ENCODE results near the gene ISX.

ISX gene

DNA sequence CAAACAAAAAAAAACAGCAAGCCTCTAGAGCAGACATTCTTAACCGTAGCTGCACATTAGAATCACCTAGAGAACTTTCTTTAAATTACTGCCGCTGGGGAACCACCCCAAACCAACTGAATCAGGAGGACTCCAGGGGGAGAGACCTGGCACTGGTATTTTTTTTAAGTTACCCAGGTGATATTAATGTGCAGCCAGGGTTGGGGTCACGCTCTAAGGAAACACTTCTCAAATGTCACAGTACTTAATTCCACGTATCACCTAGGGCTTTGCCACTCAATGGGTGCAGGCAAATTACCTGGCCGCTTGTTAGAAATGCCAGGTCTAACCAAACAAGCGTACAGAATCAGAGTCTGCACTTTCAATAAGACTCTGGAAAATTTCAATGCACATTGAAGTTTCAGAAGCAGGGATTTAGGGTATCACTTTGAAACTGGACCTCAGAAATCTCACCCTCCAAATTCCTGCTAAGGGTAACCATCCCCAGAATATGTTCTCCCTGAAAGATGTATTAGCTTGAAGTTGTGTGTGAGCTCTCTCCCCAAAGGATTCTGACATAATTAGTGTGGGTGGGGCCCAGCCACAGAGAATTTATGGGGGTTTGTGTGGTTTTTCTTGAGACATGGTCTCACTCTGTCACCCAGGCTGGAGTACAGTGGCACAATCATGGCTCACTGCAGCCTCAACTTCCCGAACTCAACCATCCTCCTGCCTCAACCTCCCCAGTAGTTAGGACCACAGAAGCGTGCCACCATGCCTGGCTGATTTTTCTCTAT lies 12.7 kb upstream of the ISX start:
- no peak for DNase-seq (ENCODE audit: low spot score)

DNA sequence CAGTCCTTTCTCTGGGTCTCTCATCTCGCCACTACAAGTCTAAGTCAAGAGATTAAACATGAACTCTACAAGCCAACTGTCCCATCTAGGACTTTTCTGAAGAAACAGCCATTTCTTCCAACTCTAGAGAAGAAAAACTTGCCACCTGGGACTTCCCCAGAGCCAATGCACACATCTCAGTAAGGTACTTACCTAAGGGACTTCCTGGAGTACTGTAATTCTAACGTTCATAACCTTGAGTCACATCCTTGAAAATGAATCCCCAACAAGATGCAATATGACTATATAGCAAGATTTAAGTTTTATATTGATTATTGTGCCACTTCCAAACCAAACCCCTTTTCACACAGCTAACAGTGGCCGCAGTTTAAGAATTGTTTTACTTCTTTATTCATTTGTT lies 11.9 kb upstream of the ISX start:
- DNase-seq (ENCODE audit: low spot score): no peak

DNA sequence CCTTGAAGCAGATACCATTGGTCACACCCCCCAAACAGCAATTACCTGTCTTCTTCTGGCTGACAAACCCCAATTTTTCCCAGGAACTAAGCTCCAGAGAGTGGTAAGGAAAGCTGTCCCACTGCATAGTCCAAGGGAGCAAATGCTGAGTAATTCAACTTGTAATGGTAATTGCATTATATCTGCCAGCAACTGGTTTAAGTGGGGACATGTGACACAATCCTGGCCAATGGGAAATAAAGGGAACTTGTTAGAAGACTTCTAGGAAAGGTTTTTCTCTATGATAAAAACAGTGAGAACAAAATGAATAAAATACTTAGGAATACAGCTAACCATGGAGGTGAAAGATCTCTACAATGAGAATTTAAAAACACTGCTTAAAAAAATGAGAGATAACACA lies 9.5 kb upstream of the ISX start:
- DNase-seq (ENCODE audit: low spot score): no peak

DNA sequence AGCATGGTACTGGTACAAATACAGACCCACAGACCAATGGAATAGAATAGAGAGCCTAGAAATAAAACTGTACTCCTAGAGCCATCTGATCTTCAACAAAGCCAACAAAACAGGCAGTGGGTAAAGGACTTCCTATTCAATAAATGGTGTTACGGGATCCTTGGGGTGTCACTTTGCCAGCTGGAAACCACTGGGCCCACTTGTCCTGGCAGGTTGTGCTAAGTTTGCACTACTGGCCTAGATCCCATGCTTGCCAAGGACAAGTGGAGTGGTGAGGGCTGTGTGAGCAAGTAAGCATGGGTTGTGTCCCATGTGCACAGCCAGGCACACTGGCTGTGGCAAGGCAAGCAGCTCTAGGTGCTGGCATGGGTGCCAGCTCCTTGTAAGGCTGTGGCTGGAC lies 8.8 kb upstream of the ISX start:
- DNase-seq (ENCODE audit: low spot score): no peak

DNA sequence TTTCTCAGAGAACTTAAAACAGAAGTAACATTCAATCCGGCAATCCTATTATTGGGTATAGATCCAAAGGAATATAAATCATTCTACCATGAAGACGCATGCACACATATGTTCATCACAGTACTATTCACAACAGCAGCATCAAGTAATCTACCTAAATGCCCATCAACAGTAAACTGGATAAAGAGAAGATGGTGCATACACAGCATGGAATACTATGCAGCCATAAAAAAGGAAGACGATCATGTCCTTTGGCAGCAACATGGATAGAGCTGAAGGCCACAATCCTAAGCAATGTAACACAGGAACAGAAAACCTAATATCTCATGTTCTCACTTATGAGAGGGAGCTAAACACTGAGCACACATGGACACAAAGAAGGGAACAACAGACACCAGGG lies 6.3 kb upstream of the ISX start:
- DNase-seq (ENCODE audit: low spot score): no peak

DNA sequence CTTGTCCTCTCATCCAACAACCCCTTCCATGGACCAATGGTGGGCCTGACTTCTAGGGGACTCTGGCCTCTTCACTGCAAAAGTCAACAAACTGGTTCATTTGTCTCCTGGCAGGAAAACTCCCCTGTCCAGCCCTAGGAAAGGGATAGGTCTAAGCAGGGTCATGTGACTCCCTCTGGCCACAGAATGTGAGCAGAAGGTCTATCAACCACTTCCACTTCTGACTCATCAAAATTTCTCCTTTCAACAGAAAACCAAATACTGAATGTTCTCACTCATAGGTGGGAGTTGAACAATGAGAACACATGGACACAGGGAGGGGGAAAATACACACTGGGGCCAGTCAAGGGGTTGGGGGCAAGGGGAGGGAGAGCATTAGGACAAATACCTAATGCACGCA lies 1.3 kb upstream of the ISX start:
- DNase-seq (ENCODE audit: low spot score): no peak

DNA sequence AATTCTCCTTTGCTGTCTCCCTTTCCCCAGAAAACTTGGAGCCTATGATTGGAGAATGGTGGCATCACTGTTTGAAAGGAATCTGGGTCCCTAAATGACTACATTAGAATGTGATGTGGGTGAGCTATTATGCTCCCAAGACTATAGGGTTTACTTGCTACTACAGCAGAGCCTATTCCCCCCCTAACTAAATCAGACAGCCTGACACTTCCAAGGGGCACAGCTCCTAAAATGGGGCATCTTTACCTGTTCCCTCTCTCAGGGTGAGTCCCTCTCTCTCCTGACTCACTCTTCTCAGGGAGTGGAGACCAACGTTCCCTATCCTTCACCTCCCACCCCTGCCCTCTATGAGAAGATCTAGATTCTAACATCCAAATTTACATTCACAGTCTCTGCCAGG lies 775 bp upstream of the ISX start:
- DNase-seq (ENCODE audit: low spot score): no peak

DNA sequence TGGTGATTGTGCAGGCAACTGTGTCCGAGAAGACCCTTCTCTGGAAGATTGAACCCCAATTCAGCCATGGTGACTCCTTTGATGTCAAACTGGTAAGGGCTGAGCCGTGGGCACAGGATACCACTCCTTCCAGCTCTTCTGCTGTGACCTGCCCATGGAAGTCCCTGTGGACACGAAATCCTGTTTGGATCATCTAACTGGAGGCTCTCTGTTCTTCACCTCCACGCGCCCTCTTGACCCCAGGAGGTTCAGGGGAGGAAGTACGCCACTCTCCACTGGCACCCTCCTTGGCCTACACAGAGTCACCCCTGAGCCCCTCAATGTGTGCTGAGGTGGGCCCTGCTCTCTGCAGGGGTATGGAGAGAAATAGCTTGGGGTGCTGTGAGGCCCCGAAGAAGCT lies 810 bp downstream of the ISX start:
- no peak for DNase-seq (ENCODE audit: low spot score)

DNA sequence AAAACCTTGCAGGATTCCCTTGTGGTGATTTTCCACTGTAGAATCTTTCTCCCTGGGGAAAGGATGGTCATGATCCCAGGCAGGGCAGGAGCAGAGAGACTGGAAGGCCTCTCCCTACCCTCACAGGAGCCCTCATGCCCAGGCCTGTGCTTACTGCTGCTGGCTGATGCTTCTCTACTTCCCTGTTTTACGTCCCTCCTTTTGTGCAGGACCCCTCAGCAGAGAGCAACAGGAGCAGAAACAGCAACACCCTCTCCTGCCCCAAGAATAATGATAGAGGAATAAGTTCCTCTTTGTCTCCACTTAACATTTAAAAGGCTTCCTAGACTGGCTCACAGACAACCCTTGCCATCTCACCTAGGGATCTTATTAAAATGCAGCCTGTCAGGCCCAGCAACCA lies 3.6 kb downstream of the ISX start:
- no peak for DNase-seq (ENCODE audit: low spot score)

DNA sequence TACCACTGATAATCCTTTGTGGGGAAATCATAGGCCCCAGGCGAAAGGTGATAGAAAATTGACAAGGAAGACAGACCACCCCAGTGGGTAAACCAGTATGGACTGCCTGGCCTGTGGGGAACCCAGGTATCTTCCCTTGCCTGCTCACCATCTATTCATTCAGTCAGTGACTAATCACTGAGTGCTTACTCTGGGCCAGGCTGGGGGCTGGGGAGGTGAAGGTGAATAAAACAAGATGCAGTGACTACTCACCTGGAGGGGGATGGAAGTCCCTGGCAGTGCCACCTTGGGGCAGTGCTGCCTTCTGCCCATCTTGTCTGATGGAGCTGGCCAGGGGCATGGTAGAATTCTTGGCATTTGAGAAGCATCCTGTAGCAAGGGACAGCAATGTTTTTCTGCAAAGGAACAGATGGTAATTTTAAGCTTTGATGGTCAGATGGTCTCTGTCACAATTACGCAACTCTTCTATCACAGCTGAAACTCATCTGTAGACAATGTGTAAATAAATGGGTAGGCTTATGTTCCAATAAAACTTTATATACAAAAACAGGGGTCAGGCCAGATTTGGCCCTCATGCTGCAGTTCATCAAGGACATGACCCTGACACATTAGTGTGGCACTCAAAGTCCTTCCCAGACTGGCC lies 4.6 kb downstream of the ISX start:
- DNase-seq (ENCODE audit: low spot score): no peak

DNA sequence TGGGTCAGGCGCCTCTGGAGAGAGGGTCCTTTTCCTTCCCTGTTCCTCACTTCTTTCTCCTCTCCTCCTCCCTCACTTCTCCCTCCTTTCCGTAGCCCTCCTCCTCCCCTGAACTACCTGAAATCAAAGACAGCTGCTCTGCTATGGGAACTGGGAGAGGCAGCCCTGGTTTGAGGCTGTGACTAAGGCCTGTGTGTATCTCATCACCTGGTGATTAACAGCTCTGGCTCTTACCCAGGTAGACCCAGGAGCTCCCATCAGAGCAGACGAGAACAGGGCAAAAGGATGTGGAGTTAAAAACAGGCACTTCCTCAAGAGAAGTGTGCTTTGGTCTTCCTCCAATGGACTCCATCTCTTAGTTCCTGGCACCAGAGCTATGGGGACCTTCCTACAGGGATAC lies 5.8 kb downstream of the ISX start:
- DNase-seq (ENCODE audit: low spot score): no peak

DNA sequence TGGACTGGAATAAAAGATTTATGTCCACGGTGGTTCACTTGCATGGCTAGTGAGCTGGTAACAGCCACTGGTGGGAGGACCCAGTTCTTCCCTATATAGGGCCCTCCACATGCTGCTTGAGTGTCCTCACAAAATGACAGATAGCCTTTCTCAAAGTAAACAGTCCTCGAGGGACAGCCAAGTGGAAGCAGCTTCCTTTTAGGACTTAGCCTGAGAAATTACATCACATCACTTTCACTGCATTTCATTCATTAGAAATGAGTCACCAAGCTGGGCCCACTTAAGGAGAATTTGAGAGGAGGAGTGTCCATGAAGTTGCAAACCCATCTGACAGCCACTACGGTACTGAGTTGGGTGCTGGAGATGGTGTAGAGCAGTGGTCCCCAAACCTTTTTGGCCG lies 7.0 kb downstream of the ISX start:
- DNase-seq (ENCODE audit: low spot score): peak; percentile 25

DNA sequence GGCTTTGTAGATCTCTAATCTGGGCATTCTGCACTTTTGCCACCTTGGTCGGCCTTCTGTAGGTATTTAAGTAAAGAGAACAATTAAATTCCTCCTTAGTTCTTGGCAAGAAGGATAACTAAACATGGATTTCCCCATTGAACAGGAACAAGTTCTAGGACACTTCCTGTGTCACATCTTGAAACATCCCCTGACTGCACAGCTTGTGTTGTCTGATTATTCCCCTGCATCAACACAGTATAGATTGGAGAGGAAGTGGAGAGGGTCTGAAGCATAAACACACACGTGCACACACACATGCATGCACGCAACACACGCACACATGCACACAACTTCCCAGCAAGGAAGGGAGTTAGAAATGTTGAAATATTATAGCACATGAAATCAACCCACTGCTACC lies 8.6 kb downstream of the ISX start:
- DNase-seq (ENCODE audit: low spot score): no peak

DNA sequence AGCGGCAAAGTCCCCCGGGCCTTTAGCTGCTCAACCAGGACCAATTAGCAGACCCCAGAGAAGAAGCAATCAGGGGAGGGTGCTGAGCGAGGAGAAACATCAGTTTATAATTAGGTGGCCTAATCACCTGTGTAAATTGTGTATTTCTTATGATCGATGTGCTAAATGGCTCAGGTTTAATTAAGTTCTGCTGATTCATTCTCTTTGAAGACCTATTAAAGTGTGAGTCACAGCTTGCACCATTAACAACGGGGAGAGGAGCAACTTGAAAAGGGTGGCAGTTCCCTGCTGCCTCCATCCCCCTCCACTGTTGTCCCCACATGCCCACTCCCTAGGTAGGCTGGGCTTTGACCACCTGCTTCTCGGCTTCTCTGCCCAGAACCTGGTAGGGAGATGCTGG lies 10.7 kb downstream of the ISX start:
- DNase-seq (ENCODE audit: low spot score): peak; percentile 17

DNA sequence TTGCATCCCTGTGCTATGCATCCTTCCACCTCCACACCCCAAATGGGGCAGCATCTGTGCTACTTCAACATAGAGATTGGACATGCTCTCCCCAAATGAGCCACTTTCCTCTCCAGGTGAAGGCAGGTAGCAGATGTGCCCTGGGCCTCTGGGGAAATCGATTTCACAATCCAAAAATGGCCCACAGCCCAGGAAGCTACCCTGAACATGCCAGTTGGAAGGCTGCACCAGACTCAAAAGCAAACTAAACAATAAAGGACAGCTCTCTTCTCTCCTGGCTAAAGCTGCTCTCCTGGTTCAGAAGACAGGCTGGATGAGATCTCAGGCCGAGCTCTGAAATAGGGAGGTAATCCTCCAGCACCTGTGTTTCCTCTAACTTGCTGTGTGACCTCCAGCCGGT lies 19.7 kb downstream of the ISX start:
- DNase-seq (ENCODE audit: low spot score): no peak

DNA sequence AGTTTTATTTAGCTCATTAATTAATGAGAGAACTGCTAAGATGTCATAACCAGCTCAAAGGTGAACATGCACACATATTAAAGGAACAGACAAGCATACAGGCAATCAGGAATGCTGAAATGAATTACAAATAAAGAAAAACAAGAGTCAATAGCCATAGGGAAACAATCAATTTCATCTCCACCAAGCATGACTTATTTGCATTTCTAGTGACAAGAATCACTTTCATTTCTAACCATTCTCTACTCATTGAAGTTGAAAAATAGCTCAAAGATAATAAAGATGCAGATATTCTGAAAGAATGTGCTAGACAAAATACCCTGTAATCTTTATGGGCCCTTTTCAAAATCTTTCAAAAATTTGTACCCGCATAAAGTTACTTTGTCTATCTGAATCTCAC lies 23.2 kb downstream of the ISX start:
- no peak for DNase-seq (ENCODE audit: low spot score)

DNA sequence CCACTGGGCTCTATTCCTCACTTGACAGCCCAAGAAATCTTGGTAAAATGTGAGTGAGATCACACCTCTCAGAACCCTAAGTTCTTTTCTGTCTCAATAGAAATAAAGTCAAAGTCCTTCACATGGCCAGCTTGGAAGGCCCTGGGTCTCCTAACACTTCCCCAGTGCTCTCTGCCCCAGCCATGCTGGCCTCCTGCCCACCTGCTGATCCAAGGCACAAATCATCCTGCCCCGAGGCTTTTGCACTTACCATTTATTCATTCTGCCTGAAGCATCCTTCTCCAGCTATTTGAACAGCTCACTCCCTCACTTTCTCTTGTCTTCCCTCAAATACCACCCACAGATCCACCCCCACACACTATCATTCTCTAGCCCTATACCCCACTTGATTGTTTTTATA lies 26.4 kb downstream of the ISX start:
- no peak for DNase-seq (ENCODE audit: low spot score)

DNA sequence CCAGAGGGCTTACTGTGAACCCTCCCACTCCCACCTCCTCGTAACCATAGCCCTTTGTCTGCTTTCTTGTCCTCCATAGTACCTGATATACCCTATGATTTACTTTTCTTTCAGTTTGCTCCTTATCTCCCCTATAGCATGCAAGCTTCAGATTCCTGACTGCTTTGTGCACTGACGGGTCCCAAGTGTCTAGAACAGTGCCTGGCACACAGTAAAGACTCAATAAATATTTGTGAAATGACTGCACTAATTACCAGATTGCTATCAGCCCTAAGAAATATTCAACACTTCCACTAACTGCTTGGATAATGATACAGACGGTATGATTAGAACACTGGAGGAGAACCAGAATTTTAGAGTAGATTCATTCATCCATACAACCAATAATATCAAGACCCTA lies 33.0 kb downstream of the ISX start:
- DNase-seq (ENCODE audit: low spot score): no peak

DNA sequence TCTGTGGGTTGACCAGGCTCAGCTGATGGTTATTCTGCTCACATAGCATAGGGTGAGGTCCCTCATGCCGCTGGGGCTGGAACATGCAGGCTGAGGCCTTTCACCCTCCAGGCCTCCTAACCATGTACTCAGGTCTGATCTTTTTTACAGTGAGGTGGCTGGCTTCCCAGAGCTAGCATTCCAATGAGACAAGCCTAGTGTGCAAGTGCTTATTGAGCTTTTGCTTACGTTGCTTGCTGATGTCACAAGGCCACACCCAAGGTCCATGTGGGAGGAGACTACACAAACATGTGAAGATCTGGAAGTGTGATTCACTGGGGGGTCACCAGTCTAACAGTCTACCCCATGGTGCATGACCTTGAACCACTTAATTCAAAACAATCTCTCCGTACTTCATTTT lies 33.9 kb downstream of the ISX start:
- DNase-seq (ENCODE audit: low spot score): peak; percentile 2

DNA sequence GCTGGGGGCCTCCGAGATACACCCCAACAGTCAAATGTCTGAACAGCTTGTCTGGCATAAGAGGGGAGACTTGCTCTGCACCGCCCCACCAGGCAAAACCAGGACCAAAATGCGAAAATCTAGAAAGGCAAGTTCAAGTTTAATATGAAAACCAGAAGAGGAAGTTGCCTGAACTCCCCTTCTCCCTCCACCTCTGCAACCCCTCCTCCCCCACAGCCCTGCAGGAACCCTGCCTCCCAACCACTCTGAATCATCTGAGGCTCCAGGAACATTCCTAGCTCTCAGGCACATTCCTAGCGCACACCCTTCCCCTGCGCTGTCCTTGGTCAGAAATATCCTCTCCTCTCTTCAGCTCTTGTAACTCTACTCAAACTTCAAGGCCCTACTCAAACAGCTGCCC lies 36.7 kb downstream of the ISX start:
- DNase-seq (ENCODE audit: low spot score): peak; percentile 32

DNA sequence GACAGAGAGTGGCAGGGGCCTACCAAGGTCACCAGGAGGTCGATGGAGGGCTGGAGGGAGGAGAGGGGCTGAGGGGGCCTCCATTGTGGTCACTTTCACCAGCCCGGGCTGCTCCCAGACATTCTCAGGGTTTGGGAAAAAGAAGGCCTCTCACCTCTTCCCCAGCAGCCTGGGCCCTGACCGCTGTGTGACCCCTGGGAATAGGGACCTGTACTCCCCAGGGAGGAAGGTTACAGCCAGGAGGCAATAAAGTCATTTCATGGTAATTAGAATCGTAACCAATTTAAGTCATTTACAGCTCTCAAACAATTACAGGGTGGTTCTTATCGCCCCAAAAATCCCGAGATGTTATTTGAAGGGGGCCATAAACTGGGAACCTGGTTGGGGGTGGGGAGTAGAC lies 37.8 kb downstream of the ISX start:
- no peak for DNase-seq (ENCODE audit: low spot score)

DNA sequence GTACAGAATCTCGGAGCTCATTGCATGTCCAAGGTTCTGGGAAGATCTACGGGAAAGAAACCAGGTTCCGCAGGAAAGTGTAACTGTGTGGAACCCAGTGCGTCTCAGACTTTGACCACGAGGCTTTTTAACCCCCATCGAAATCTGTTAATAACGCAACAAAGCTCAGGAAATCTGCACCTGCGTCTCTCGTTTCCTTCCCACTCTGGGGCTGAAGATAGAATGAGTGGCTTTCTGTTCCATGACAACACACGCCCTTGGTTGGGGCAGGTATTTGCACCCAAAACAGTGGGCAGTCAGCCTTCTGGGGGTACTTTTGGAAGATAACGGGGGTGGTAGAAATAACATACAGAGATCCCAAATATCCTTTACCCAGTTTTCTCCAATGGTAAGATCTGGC lies 38.5 kb downstream of the ISX start:
- no peak for DNase-seq (ENCODE audit: low spot score)

DNA sequence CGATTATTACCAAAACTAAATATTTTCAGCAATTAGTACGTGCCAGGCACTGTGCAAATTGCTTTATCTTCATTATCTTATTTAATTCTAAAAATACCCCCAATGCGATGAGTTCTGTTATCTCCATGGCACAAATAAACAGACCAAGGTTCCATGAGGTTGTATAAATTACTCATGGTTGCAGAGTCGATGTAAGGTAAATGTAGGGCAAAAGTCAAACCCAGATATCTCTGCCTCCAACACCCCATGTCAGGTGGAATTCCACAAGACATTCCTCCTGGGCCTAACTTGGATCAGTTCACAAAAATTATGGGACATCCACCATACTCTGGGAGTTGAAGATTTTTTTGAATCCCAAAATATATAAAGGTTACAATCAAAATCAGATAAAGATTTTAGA lies 43.7 kb downstream of the ISX start:
- DNase-seq (ENCODE audit: low spot score): no peak

DNA sequence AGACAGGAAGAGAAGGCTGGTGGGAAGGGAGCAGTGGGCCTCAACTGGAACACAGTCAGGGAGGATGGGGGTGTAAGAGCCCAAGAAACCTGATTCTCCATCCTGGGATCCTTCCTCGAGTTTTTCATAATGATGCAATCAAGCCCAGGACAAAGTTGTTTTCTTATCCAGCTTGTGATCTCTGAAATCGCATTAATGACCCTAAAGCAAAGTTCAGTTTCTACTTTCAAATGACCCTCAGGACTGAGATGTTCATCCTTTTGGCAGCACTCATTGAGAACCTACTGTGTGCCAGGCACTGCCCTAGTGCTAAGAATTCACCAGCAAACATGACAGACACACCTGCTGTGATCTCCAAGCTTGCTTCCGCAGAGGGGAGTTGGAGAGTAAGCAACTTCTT lies 45.3 kb downstream of the ISX start:
- DNase-seq (ENCODE audit: low spot score): no peak
